HG02852 (cell line): ENCODE measurements around the gene CFAP20.
"Not testable (repeated sequence)": the region's sequence is repeated elsewhere in the genome, so short reads cannot be mapped to it uniquely, and the experiment has no call there.

Source experiments
- ATAC-seq: cut with Tn5 transposase; IDR thresholded peaks from one replicate; pipeline ENCODE4 v1.9.1; 2021; ENCODE audit warnings: mild to moderate bottlenecking, moderate library complexity; ENCODE audit not compliant: unreplicated experiment

The CFAP20 gene

DNA sequence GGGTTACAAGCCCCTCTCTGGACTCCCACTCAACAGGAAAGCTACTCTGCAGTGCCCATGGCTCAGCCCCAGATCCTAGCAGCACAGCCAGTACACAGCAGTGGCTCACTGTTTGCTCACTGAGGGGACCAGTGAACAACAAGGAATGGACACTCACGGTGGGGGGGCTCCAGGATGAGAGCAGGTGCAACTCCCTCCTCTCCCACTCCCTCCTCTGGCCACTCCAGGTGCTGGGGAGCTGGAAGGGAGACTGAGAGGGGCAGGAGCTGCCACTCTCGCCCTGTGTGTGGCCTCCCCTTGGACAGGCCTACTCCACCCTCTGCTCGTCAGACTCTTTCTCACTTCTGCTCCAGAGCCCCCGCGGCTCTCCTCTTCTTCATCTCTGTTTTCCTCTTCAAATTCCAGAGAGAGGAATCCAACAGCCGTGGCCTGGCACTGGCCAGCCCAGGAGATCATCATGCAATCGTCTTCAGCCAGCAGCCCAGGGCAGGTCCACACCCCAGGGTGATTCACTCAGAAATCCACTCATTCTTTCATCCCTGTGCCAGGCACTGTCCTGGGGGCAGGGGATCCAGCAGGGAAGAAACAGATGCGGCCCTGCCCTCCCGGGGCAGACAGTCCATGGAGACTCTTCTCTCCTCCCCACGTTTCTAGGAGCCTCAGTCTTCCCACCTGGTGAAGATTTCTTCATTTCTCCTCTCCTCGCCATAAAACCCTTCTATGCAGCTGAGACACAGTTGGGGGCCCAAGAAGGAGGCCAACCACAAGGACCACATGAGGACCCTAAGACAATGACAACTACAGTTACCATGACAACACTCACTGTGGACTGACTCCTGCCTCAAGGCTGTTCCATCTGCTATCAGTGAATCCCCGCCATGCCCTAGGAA is 30.7 kb downstream of the CFAP20 start:
- no peak for ATAC-seq

DNA sequence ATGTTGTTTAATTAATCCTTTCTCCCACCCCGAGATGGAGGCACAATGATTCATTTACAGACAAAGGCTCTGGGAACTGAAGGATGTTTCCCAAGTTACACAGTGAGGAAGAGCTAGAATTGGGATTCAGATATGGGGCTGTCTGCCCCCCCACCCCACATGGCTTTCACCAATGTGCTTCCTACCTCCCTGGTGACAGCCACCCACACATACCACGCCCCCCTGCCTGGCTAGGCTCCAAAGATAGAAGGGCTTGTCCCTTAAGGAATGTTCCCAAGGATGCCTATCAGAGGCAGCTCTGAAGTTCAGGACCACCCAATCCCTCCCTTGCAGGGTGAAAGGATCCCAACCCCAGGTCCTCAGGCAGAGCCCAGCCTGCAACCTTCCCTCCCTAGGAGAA is 32.9 kb downstream of the CFAP20 start:
- ATAC-seq = no peak

DNA sequence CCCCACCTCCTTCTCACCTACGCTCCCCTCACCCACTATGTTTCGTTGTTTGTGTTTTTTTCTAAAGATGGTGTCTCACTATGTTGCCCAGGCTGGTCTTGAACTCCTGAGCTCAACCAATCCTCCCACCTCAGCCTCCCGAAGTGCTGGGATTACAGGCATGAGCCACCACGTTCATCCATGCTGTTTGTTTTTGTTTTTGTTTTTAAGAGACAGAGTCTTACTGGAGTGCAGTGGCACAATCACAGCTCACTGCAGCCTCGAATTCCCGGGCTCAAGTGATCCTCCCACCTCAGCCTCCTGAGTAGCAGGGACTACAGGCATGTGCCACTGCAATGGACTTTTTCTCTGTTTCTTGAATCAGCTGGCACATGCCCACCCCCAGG is 33.6 kb downstream of the CFAP20 start:
- not testable (repeated sequence) for ATAC-seq

DNA sequence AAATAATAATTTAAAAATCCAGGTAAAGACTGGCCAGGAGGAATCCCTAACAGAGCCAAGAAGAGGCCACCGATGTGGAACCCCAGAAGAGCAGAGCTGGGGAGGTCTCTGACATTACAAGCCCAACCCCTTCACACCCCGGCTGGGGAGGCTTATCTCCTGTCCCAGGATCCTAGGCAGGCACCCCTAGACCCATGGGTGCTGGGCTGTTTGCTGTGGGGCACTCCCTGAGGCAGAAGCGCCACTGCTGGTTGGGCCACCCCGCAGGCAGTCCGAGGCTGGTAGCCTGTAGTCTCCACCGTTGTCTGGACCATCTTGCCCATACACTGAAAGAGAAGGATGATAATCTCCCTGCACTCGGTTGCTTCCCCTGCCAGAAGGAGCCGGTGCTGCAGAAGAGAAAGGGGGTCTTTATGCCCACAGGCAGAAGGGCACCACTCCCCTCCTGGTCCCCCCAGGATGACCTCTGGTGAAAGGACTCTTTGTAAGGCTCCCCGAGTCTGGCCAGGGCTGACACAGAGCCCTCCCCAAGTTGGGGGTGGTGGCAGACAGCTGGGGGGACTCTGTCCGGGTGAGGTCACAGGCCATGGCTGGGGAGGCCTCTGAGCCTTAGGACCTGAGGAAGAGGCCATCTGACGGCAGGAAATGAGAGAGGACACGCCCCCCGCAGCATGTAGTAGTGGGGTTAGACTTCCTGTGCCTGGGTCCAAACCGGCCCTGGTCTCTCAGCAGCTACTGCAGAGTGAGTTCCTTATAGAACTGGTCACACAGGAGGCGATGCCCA is 34.2 kb downstream of the CFAP20 start:
- no peak for ATAC-seq

DNA sequence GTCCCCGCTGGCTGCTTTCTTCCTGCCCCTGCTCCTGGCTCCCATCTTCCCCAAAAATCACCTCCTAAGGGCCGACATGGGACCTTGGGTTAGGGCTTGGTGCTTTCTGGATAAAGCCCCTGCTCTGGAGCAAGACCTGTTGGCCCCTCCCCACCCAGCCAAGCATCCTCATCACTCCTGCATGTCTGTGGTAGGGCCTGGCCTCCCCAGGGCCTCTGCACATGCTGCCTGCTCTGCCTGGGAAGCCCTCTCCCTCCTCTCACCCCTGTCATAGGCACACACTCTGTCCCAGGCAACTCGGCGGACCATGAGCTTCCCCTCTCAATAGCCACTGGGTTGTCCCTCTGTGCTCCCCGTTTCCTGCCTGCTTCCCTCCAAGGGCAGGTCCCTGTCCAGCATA is 35.2 kb downstream of the CFAP20 start:
- ATAC-seq = no peak

DNA sequence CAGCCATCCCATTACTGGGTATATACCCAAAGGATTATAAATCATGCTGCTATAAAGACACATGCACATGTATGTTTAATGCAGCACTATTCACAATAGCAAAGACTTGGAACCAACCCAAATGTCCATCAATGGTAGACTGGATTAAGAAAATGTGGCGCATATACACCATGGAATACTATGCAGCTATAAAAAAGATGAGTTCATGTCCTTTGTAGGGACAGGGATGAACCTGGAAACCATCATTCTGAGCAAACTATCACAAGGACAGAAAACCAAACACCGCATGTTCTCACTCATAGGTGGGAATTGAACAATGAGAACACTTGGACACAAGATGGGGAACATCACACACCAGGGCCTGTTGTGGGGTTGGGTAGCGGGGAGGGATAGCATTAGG is 38.8 kb downstream of the CFAP20 start:
- ATAC-seq = not testable (repeated sequence)

DNA sequence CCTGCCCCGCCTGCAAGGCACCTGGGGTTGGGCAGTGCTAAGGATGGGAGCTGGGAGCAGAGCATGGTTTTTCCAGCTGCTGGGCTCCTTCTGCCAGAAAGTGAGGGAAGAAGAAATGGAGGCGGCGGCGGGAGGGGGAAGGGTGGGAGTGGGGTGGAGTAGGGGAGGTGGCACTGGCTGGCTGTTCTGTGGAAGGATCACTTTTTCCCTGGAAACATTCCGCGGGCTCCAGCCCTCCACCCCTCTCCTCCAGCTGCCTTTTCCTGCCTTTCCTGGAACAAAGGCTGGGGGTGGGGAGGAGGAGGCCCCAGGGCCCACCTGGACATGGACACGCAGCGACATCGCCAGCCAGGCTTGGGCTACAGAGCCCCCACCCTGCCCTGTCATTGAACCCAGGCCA is 41.1 kb downstream of the CFAP20 start:
- no peak for ATAC-seq

DNA sequence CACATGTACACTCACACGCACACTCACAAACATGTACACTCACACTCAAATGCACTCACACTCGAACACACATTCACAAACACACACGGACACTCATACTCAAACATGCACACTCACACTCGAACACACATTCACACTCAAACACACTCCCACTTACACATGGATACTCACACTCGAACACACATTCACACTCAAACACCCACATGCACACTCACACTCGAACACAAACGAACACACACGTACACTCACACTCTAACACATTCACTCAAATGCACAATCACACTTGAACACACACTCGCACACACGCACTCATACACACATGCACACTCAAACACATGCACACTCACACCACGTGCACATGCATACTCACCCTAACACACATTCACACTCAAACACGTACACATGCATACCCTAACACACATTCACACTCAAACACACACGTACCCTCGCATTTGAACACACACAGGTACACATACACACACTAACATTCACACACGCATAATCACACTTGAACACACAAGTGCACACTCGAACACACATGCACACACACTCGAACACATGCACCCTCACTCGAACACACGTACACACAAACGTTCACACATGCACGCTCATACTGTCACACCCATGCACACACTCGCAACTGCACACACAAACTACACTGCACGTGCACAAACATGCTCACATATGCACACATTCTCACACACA is 41.8 kb downstream of the CFAP20 start:
- no peak for ATAC-seq

DNA sequence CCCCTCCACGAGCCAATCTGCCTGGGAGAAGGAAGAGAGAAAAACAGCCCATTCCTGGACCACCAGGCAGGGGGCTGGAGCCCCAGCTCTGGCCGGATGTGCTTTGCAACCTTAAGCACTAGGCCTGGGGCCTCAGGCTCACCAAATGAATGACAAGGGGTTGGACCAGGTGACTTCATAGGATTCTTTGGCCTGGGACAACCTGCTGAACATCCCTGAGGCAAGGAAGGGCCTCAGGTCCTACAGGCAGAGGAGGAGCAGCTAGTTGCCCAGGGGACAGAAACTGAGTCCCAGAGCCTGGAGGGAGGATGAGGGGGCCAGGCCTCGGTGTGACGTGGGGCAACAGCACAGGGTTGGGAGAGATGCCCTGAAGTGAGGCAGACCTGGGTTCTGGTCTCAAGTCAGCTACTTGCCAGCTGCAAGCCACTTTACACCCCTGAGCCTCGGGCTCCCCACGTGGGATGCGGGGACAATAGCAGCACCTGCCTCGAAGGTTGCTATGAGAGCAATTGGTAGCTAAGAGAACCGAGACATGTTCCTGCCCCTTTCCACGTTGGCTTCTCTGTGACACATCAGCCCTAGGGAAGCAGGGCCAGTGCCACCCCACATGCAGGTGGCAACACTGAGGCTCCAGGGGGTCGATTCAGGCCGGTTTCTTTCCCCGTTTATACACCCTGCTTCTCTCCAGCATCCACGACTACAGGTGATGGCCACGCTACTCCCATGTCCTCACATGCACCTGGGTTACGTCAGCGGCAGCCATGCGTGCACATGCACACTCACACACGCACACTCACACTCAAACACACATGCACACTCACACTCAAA is 42.6 kb downstream of the CFAP20 start:
- no peak for ATAC-seq

DNA sequence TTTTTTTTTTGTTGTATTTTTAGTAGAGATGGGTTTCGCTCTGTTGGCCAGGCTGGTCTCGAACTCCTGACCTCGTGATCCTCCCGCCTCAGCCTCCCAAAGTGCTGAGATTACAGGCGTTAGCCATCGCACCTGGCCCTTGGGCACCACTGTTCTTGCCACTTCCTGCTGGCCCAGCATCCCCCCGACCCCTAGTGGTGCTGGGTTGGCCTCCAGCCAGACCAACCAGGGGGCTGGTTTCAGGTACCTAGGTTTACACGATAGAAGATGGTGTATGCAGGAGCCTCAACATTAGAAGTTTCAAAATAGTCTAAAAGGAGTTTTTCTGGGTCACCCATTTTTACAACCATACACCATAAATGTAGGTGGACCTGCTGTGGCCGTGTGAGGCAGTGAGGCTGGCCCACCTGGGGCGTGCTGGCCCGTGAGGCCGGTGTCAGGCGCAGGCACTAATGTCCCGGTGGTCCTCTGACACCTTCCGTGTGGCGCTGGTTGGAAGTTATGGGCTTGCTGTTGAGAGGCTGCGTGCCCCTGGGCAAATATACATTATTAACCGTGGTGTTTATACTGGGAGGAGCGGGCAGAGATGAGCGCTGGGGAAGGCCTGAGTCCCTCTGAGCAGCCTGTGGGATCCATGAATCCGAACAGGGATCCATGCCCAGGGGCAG is 43.5 kb downstream of the CFAP20 start:
- ATAC-seq = no peak

DNA sequence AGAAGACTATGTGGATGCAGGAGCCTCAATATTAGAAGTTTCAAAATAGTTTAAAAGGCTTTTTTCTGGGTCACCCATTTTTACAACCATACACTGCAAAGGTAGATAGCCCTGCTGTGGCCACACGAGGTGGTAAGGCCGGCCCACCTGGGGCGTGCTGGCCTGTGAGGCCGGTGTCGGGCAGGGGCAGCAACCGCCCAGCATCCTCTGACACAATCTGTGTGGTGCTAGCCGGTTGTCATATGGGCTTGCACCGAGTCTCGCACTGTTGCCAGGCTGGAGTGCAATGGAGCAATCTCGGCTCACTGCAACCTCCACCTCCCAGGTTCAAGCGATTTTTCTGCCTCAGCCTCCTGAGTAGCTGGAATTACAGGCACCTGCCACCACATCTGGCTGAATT is 44.0 kb downstream of the CFAP20 start:
- ATAC-seq = no peak

DNA sequence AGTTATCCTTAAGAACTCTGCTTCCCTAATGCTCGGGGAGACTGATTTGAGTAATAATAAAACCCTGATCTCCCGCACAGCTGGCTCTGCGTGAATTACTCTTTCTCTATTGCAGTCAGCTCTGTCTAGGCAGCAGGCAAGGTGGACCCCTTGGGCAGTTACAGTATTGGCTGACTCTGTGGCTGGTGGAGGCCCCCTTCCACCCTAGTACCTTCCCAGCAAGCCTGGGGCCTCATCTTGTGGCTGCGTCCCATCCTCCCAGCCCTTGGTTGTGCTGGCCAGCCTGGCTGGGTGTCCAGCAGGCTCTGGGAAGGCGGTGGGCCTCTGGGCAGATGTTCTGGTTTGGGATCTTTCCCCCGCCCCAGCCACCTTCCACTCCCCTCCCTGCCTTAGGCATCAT is 44.5 kb downstream of the CFAP20 start:
- ATAC-seq = no peak

DNA sequence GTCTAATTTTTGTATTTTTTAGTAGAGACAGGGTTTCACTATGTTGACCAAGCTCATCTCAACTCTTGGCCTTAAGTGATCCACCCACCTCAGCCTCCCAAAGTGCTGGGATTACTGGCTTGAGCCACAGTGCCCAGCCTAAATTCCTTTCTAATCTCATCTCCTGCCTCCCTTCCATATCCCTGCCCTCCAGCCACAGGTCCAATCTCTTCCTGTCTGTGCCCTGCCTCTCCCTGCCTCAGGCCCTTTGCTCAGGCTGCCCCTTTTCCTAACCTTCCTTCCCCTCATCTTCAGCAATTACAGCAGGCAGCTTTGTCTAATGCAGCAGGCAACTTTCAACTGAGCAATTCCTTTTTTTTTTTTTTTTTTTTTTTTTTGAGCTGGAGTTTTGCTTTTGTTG is 46.8 kb downstream of the CFAP20 start:
- ATAC-seq = no peak

DNA sequence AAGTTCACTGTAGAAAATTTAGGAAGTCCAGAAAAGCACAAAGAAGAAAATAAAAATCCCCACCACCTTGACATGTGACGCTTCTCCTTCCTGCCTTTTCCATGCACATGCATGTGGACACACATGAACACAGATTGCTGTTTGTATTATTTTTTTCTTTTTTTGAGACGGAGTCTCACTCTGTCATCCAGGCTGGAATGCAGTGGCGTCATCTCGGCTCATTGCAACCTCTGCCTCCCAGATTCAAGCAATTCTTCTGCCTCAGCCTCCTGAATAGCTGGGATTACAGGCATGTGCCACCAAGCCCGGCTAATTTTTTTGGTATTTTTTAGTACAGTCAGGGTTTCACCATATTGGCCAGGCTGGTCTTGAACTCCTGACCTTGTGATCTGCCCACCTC is 48.5 kb downstream of the CFAP20 start:
- not testable (repeated sequence) for ATAC-seq

DNA sequence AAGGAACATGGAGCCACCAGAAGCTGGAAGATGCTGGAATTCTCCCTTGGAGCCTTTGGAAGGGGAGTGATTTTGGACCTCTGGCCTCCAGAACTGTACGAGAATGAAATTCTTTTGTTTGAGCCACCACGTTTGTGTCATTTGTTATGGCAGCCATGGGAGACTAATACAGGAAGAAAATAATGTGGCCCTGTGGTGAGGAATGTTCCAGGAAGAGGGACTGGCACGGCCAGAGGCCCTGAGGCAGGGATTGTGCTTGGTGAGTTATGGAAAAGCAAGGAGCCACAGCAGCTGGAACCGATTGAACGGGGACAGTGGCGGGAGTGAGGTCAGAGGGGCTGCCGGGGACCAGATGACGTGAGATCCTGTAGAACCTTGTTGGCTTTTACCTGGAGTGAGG is 51.4 kb downstream of the CFAP20 start:
- no peak for ATAC-seq

DNA sequence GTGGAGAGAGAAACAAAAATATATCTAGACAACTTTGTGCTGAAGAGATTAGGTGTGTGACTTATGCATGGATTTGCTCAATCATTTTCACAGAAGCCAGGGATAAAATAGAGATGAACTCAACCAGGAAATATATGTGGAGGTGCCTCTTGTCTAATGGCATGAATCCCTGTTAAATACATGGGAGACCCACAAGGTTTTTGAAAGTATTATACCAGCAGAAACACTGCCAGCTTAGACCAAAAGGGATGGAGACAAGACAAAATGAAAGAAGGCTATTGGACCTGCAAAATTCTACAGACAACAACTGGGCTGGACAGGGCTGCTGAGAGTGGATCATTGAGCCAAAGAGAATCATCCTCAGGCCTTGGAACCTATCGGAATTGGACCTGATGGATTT is 52.7 kb downstream of the CFAP20 start:
- ATAC-seq = no peak

DNA sequence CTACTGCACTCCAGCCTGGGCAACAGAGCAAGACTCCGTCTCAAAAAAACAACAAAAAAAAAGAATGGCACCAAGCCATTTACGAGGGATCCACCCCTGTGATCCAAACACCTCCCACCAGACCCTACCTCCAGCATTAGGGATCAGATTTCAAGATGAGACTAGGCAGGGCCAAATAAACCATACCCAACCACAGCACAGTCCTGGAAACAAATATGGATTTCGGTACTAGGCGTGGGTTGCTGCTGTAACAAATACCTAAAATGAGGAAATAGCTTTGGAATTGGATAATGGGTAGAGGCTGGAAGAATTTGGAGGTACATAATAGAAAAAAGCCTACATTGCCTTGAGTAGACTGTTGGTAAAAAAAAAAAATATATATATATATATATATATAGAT is 54.5 kb downstream of the CFAP20 start:
- no peak for ATAC-seq

DNA sequence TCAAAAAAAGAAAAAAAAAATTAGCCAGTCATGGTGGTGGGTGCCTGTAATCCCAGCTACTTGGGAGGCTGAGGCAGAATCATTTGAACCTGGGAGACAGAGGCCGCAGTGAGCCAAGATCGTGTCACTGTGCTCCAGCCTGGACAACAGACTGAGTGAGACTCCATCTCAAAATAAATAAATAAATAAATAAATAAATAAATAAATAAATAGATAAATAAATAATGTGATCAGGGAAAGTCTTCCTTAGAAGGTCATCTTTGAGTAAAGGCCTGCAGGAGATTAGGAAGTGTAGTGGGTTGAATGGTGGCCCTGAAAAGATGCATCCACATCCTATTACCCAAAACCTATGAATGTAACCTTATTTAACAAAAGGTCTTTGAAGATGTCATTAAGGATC is 56.1 kb downstream of the CFAP20 start:
- ATAC-seq = not testable (repeated sequence)

DNA sequence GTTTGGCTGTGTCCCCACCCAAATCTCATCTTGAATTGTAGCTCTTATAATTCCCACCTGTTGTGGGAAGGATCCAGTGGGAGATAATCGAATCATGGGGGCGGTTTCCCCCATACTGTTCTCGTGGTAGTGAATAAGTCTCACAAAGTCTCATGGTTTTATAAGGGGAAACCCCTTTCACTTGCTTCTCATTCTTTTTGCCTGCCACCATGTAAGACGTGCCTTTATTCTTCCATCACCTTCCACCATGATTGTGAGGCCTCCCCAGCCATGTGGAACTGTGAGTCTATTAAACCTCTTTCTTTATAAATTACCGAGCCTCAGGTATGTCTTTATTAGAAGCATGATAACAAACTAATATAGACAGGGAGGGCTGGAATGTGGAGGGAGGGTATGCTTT is 57.0 kb downstream of the CFAP20 start:
- not testable (repeated sequence) for ATAC-seq

DNA sequence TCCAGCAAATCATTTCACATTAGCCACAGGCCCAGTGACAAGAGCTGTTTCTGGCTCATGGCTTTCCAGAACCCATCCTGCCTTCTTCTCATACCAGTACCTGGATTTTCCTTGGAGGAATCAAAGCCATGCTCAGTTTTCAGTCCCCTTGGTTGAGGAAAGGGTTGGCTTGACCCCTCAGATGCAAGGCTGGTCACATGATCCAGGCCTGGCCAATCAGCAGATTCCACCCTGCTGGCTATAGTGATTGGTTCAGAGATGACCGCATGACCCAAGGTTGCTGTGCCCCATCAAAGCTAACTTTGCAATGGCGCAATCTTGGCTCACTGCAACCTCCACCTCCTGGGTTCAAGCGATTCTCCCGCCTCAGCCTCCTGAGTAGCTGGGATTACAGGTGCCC is 58.6 kb downstream of the CFAP20 start:
- no peak for ATAC-seq
